H1 (cell line): Measurements from ENCODE around the gene NEURL1. TPM values are rescaled to one million over a fixed set of nuclear protein-coding genes. Genes with fewer than 3 reads are reported as not detected.

Source experiments
- CTCF ChIA-PET: fragments of 300-600 bp; sonication (Branson Sonifier 250); formaldehyde crosslinking; loops from one replicate; lab custom pipeline; 2021; ENCODE audit not compliant: partially characterized antibody; lab: Charles Lee
- POLR2A ChIA-PET: fragments of 300-600 bp; sonication (Branson Sonifier 250); formaldehyde crosslinking; loops from one replicate; lab custom pipeline; 2021; ENCODE audit warnings: inconsistent platforms; ENCODE audit not compliant: partially characterized antibody; lab: Charles Lee
- DNase-seq, 2 experiments: peaks; one replicate each; pipeline versions ENCODE4 v3.0.0 to v3.0.0-alpha.2; 2010 to 2022; ENCODE audit warnings: low spot score in 2 of 2, low read depth in 1 of 2, mixed read lengths in 1 of 2
- FAIRE-seq: peaks from 2 replicates; lab custom pipeline; 2011; peaks lifted over from hg19 to GRCh38; lab: Jason Lieb, UNC
- H2AFZ ChIP-seq: 2 replicates; pipeline ENCODE4 v1.8.1; 2012; ENCODE audit warnings: low read length, inconsistent platforms
- H2AK5ac ChIP-seq: 2 replicates; pipeline ENCODE4 v1.6.1; 2013; ENCODE audit warnings: low read depth, low read length
- H2BK120ac ChIP-seq: replicated peaks from 2 replicates; pipeline ENCODE3; 2013; ENCODE audit warnings: low read depth, low read length, inconsistent platforms
- H2BK12ac ChIP-seq: 2 replicates; pipeline ENCODE4 v1.6.1; 2013; ENCODE audit warnings: low read depth, low read length
- H2BK15ac ChIP-seq: 2 replicates; pipeline ENCODE4 v1.6.1; 2013; ENCODE audit warnings: low read length
- H2BK20ac ChIP-seq: 2 replicates; pipeline ENCODE4 v1.6.1; 2013; ENCODE audit warnings: low read length
- H2BK5ac ChIP-seq: 2 replicates; pipeline ENCODE4 v1.6.1; 2013; ENCODE audit warnings: low read depth, low read length
- H3K14ac ChIP-seq: 2 replicates; pipeline ENCODE4 v1.6.1; 2013; ENCODE audit warnings: inconsistent platforms; ENCODE audit not compliant: insufficient read length
- H3K18ac ChIP-seq: 2 replicates; pipeline ENCODE4 v1.6.1; 2013; ENCODE audit warnings: low read length; ENCODE audit errors: extremely low read depth
- H3K23ac ChIP-seq: 2 replicates; pipeline ENCODE4 v1.6.1; 2013; ENCODE audit warnings: inconsistent platforms; ENCODE audit not compliant: insufficient read length
- H3K23me2 ChIP-seq: 2 replicates; pipeline ENCODE4 v1.6.1; 2013; ENCODE audit warnings: low read depth, low read length
- H3K27ac ChIP-seq: 2 replicates; pipeline ENCODE4 v1.6.1; 2011; ENCODE audit warnings: low read depth, low read length, inconsistent platforms
- H3K27me3 ChIP-seq, 4 experiments: replicated peaks in 1 of 4; 1 replicate in 1 of 4; 2 replicates in 3 of 4; pipeline versions ENCODE4 v1.6.1 to v1.8.1; 2011 to 2013; ENCODE audit warnings: low read length in 3 of 4, mild to moderate bottlenecking in 3 of 4, inconsistent platforms in 2 of 4, mixed read lengths in 2 of 4, moderate library complexity in 1 of 4; ENCODE audit not compliant: control insufficient read depth in 3 of 4, insufficient read depth in 3 of 4; ENCODE audit errors: extremely low read depth in 1 of 4
- H3K36me3 ChIP-seq, 4 experiments: 2 replicates each; pipeline versions ENCODE4 v1.6.1 to v1.8.1; 2011 to 2013; ENCODE audit warnings: mild to moderate bottlenecking in 4 of 4, low read length in 3 of 4, moderate library complexity in 2 of 4, control low read depth in 1 of 4, inconsistent platforms in 1 of 4; ENCODE audit not compliant: insufficient read depth in 4 of 4, control insufficient read depth in 2 of 4
- H3K4ac ChIP-seq: replicated peaks from 2 replicates; pipeline ENCODE3; 2013; ENCODE audit warnings: low read length, low read depth, mixed read lengths, inconsistent platforms; ENCODE audit not compliant: insufficient read length
- H3K4me1 ChIP-seq, 4 experiments: replicated peaks in 1 of 4; 1 replicate in 1 of 4; 2 replicates in 3 of 4; pipeline versions ENCODE4 v1.6.1 to v1.8.1; 2011 to 2013; ENCODE audit warnings: low read length in 3 of 4, inconsistent platforms in 2 of 4, mixed read lengths in 1 of 4; ENCODE audit not compliant: insufficient read depth in 4 of 4, control insufficient read depth in 3 of 4
- H3K4me2 ChIP-seq, 2 experiments: 2 replicates each; pipeline versions ENCODE4 v1.6.1 to v1.8.1; 2011 to 2013; ENCODE audit warnings: low read depth in 2 of 2, low read length in 2 of 2, control low read depth in 1 of 2, inconsistent platforms in 1 of 2, mild to moderate bottlenecking in 1 of 2; ENCODE audit not compliant: insufficient read depth in 1 of 2
- H3K4me3 ChIP-seq, 4 experiments: fragments of 200-600, 300-600 bp in 1 of 4; sonication (generic), shearing (Covaris generic), sonication (Bioruptor Twin) in 1 of 4; 2 replicates each; pipeline versions ENCODE4 v1.5.1 to v1.8.1; 2011 to 2016; ENCODE audit warnings: low read length in 4 of 4, low read depth in 3 of 4, control low read depth in 2 of 4, inconsistent platforms in 2 of 4, mild to moderate bottlenecking in 2 of 4, mixed read lengths in 1 of 4, moderate library complexity in 1 of 4; ENCODE audit not compliant: insufficient read depth in 2 of 4; ENCODE audit errors: extremely low read depth in 1 of 4
- H3K56ac ChIP-seq: replicated peaks from 2 replicates; pipeline ENCODE3; 2013; ENCODE audit warnings: low read depth, mild to moderate bottlenecking, mixed read lengths, low read length, inconsistent platforms; ENCODE audit not compliant: insufficient read length
- H3K79me1 ChIP-seq: 2 replicates; pipeline ENCODE4 v1.6.1; 2013; ENCODE audit warnings: low read depth, low read length, control low read depth
- H3K79me2 ChIP-seq, 2 experiments: 2 replicates each; pipeline versions ENCODE4 v1.6.1 to v1.8.1; 2012 to 2013; ENCODE audit warnings: low read length in 2 of 2, mild to moderate bottlenecking in 2 of 2, inconsistent platforms in 1 of 2; ENCODE audit not compliant: insufficient read depth in 2 of 2, control insufficient read depth in 1 of 2
- H3K9ac ChIP-seq, 4 experiments: replicated peaks in 1 of 4; 1 replicate in 1 of 4; 2 replicates in 3 of 4; pipeline versions ENCODE4 v1.6.1 to v1.8.1; 2011 to 2013; ENCODE audit warnings: low read depth in 3 of 4, low read length in 3 of 4, control low read depth in 2 of 4, mild to moderate bottlenecking in 2 of 4, moderate library complexity in 2 of 4, inconsistent platforms in 1 of 4; ENCODE audit errors: extremely low read depth in 1 of 4
- H3K9me3 ChIP-seq, 2 experiments: 2 replicates each; pipeline versions ENCODE4 v1.6.1 to v1.8.1; 2012 to 2013; ENCODE audit warnings: mild to moderate bottlenecking in 2 of 2, moderate library complexity in 2 of 2, control low read depth in 1 of 2, inconsistent platforms in 1 of 2, low read depth in 1 of 2, low read length in 1 of 2, mixed read lengths in 1 of 2; ENCODE audit not compliant: insufficient read depth in 2 of 2
- H4K20me1 ChIP-seq, 2 experiments: replicated peaks in 1 of 2; 2 replicates each; pipeline versions ENCODE3 to v1.8.1; 2011 to 2013; ENCODE audit warnings: inconsistent platforms in 2 of 2, low read length in 2 of 2, mild to moderate bottlenecking in 1 of 2; ENCODE audit not compliant: insufficient read depth in 2 of 2, control insufficient read depth in 1 of 2
- H4K5ac ChIP-seq: 2 replicates; pipeline ENCODE4 v1.6.1; 2013; ENCODE audit warnings: low read length, low read depth, mixed read lengths, inconsistent platforms; ENCODE audit not compliant: insufficient read length
- H4K8ac ChIP-seq: 2 replicates; pipeline ENCODE4 v1.8.0; 2013; ENCODE audit warnings: mild to moderate bottlenecking, moderate library complexity, low read length, inconsistent platforms; ENCODE audit not compliant: insufficient read depth; ENCODE audit errors: extremely low read depth
- H4K91ac ChIP-seq: replicated peaks from 2 replicates; pipeline ENCODE3; 2013; ENCODE audit warnings: low read length, mixed read lengths, inconsistent platforms; ENCODE audit not compliant: insufficient read length
- CHD2 ChIP-seq: IDR thresholded peaks from 2 replicates; pipeline ENCODE4 v1.6.1; 2012; ENCODE audit warnings: low read length, improper control_type of control experiment
- CTBP2 ChIP-seq: IDR thresholded peaks from 2 replicates; pipeline ENCODE4 v1.7.0; 2011; ENCODE audit warnings: borderline replicate concordance, mild to moderate bottlenecking, moderate library complexity, mixed read lengths, low read length; ENCODE audit not compliant: insufficient read depth, insufficient read length
- EGR1 ChIP-seq: IDR thresholded peaks from 2 replicates; pipeline ENCODE4 v1.6.1; 2011; ENCODE audit warnings: low read depth, low read length, borderline replicate concordance
- EZH2 ChIP-seq: fragments of 200-600 bp; sonication (generic); IDR thresholded peaks from 2 replicates; pipeline ENCODE4 v1.7.1; 2012; ENCODE audit warnings: low read depth, mild to moderate bottlenecking, moderate library complexity, low read length, inconsistent platforms; ENCODE audit not compliant: severe bottlenecking
- POLR2AphosphoS5 ChIP-seq: IDR thresholded peaks from 2 replicates; pipeline ENCODE4 v1.6.1; 2011; ENCODE audit warnings: low read depth, low read length
- RXRA ChIP-seq: IDR thresholded peaks from 2 replicates; pipeline ENCODE4 v1.6.1; 2011; ENCODE audit warnings: low read depth, mild to moderate bottlenecking, low read length, moderate library complexity; ENCODE audit not compliant: insufficient read depth
- SIN3A ChIP-seq, 2 experiments: IDR thresholded peaks in 1 of 2; conservative IDR thresholded peaks in 1 of 2; 2 replicates each; pipeline ENCODE4 v1.6.1; 2011 to 2012; ENCODE audit warnings: low read length in 2 of 2, improper control_type of control experiment in 1 of 2, low read depth in 1 of 2, mild to moderate bottlenecking in 1 of 2
- SP1 ChIP-seq: IDR thresholded peaks from 2 replicates; pipeline ENCODE4 v1.6.1; 2011; ENCODE audit warnings: low read depth, low read length
- TAF1 ChIP-seq: IDR thresholded peaks from 2 replicates; pipeline ENCODE4 v1.6.1; 2011; ENCODE audit warnings: mild to moderate bottlenecking, low read depth, low read length
- TAF7 ChIP-seq: optimal IDR thresholded peaks from 2 replicates; pipeline ENCODE3; 2011; ENCODE audit warnings: low read depth, mild to moderate bottlenecking, inconsistent platforms, low read length, moderate library complexity, borderline replicate concordance
- WGBS, 2 experiments: shearing (Covaris generic) in 1 of 2; methylation state at CpG; one replicate each; pipeline versions ENCODE4 v1.1.6 to v1.1.7; 2013 to 2015; ENCODE audit warnings: low lambda C conversion rate in 2 of 2, mixed read lengths in 2 of 2, inconsistent platforms in 1 of 2, low coverage in 1 of 2, missing lambda C conversion rate in 1 of 2; ENCODE audit not compliant: insufficient replicate concordance in 2 of 2, insufficient coverage in 1 of 2, insufficient read length in 1 of 2; ENCODE audit errors: extremely low coverage in 1 of 2, missing lambda C conversion rate in 1 of 2; 5-methylcytosine and 5-hydroxymethylcytosine counted together
- polyA plus RNA-seq, 7 experiments: library from polyadenylated mRNA; depleted of rRNA in 3 of 7; stranded (reverse) in 5 of 7; unstranded in 2 of 7; fragments of >200 nt in 5 of 7; fragments of 200-250 nt in 2 of 7; gene quantifications; 1 replicate in 5 of 7; 2 replicates in 1 of 7; 4 replicates in 1 of 7; pipeline versions ENCODE4 v1.2.1 to v1.2.3, GENCODE V29; 2011 to 2013; ENCODE audit warnings: missing spikeins in 2 of 7, mixed read lengths in 2 of 7
- total RNA-seq: library from RNA; stranded (reverse); fragmentation: NEBNext Ultra II Directional; extraction: Animal tissue kit (Norgen Biotek cat#: 25700); gene quantifications from 2 replicates; pipeline ENCODE4 v1.2.1, GENCODE V29; 2021
- TF ChIP-seq, protein P1 (sequence below), 3 experiments: IDR thresholded peaks; 1 replicate in 2 of 3; 2 replicates in 1 of 3; pipeline versions ENCODE4 v1.5.1 to v1.6.1; 2011; ENCODE audit warnings: low read length in 3 of 3, mild to moderate bottlenecking in 3 of 3, inconsistent platforms in 2 of 3, low read depth in 1 of 3, moderate library complexity in 1 of 3; ENCODE audit not compliant: insufficient read depth in 1 of 3; ENCODE audit errors: control extremely low read depth in 1 of 3

The NEURL1 gene
- total and polyA plus RNA-seq, 2 of the 8 experiments (the other 6 are each of a cell fraction or from before 2014, with no cell fraction given) = 0.54 to 0.58 TPM

DNA sequence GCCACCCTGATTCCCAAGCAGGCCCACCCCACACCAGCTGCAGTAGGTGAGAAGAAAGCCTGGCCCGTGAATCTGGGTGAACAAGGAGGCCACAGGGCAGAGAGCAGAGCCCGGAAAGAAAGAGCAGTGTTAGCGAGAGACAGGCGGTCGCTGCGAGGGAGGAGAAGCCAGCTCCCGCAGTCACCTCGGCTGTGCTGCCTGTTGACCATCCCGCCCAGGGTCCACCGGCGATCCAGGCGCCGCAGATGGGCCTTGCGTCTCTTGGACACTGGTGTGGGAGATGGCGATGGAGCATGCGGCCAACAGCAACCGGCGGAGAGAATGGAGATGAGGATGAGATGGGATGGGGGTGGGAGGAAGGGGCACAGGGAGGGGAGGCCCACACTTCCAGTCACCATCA lies 128.8 kb downstream of the NEURL1 start:
- H3K18ac ChIP-seq = no peak overlapping the region
- H2BK15ac ChIP-seq = no peak overlapping the region
- H4K5ac ChIP-seq = no peak overlapping the region
- H3K4me1 ChIP-seq = no peaks in the 10 kb centered on the region; a peak in 1 of 7 replicates
- H3K9me3 ChIP-seq = no peaks in the 10 kb centered on the region
- no peak overlapping the region for H3K9ac ChIP-seq
- H3K79me2 ChIP-seq = no peaks in the 10 kb centered on the region
- H3K4me3 ChIP-seq = no peak overlapping the region
- DNase-seq (no peak), FAIRE-seq (no peak)
- no peak overlapping the region for H3K27ac ChIP-seq
- no peaks in the 10 kb centered on the region; the same call in 1 of the 2 replicates for H3K23me2 ChIP-seq
- H3K14ac ChIP-seq = no peak overlapping the region
- H2AFZ ChIP-seq = no peak overlapping the region
- ChIA-PET POLR2A (interaction anchor here (1.1 to 1.4 kb wide), 2 partner anchors 15 to 28 kb away, joined by 3 read pairs; no protein-coding TSS in a partner anchor), CTCF (interaction anchor here (1.0 to 10.9 kb wide), 14 partner anchors 9 to 74 kb away, joined by 3 to 114 read pairs (median 4); no protein-coding TSS in a partner anchor)
- H4K91ac ChIP-seq = no peak overlapping the region
- whole genome bisulfite sequencing, 2 experiments = 88% methylated on average over 16 of the region's 18 CpGs; no CpG with 5 or more reads in 1 of the 2 experiments
- no peak overlapping the region for H3K23ac ChIP-seq
- H3K56ac ChIP-seq = no peak overlapping the region
- H3K4me2 ChIP-seq = no peak overlapping the region
- no peaks in the 10 kb centered on the region for H3K79me1 ChIP-seq
- H2BK5ac ChIP-seq = no peak overlapping the region
- H2BK120ac ChIP-seq = no peak overlapping the region
- H2AK5ac ChIP-seq = no peak overlapping the region
- 0 out of 2 replicates have a peak overlapping the region, but pooled peaks have one; percentile 16 for H4K8ac ChIP-seq
- no peak overlapping the region for H3K4ac ChIP-seq
- H2BK12ac ChIP-seq = no peak overlapping the region
- no peaks in the 10 kb centered on the region for H4K20me1 ChIP-seq
- H3K36me3 ChIP-seq = peaks cover 0 to 5% (median 0%) of the 10 kb centered on the region in 4 experiments; a peak in 2 of 8 replicates
- no peaks in the 10 kb centered on the region for H3K27me3 ChIP-seq
- no peak overlapping the region for H2BK20ac ChIP-seq
- TF ChIP-seq SIN3A (conservative IDR thresholded peaks at IDR 0.05 in 1 of 2, IDR thresholded peaks at IDR 0.05 in 1 of 2; ENCODE audit: low read depth in 1 of 2, low read length in 2 of 2) (no peak), RXRA (no peak), TAF7 (no peak), POLR2AphosphoS5 (no peak), EGR1 (no peak), SP1 (no peak), EZH2 (no peak), CHD2 (no peak), CTBP2 (no peak), TAF1 (no peak)
- TF ChIP-seq, protein P1, sequence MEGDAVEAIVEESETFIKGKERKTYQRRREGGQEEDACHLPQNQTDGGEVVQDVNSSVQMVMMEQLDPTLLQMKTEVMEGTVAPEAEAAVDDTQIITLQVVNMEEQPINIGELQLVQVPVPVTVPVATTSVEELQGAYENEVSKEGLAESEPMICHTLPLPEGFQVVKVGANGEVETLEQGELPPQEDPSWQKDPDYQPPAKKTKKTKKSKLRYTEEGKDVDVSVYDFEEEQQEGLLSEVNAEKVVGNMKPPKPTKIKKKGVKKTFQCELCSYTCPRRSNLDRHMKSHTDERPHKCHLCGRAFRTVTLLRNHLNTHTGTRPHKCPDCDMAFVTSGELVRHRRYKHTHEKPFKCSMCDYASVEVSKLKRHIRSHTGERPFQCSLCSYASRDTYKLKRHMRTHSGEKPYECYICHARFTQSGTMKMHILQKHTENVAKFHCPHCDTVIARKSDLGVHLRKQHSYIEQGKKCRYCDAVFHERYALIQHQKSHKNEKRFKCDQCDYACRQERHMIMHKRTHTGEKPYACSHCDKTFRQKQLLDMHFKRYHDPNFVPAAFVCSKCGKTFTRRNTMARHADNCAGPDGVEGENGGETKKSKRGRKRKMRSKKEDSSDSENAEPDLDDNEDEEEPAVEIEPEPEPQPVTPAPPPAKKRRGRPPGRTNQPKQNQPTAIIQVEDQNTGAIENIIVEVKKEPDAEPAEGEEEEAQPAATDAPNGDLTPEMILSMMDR (IDR thresholded peaks at IDR 0.05; ENCODE audit: control extremely low read depth in 1 of 3, insufficient read depth in 1 of 3, low read depth in 1 of 3, low read length in 3 of 3) = no peak
